Measurements from ENCODE around the gene PCK1. TPM values are rescaled to one million over a fixed set of nuclear protein-coding genes. Genes with fewer than 3 reads are reported as not detected.
"Not testable (repeated sequence)": the region's sequence is repeated elsewhere in the genome, so short reads cannot be mapped to it uniquely, and the experiment has no call there.

PCK1 gene
- total RNA-seq (2014; rRNA removed; shearing (Covaris generic)) = 0.32 TPM in 1 of 2 replicates, not detected in the other
- not detected in 2 replicates for polyA plus RNA-seq (2015; cell fraction: cytosol; rRNA removed)
- not detected in 2 replicates for polyA plus RNA-seq (2015; cell fraction: nucleus; rRNA removed)

GRCh38 chr20:57560554-57561355 lies at the start of gene PCK1:
TSS of gene PCK1 (plus strand) at chr20:57561110. CDS start at chr20:57561412, 302 bp downstream.
- in situ Hi-C loops (cut with HindIII; ENCODE audit: low pct_unique_long_range_greater_than_20kb, low sequenced_read_pairs) = no loop called here
- DNase-seq (ENCODE audit: low read depth, low spot score) = peak; percentile 34

GRCh38 chr20:57511709-57512108 lies 49.2 kb upstream of the PCK1 start:
- in situ Hi-C loops (cut with HindIII; ENCODE audit: low pct_unique_long_range_greater_than_20kb, low sequenced_read_pairs); DNase-seq (ENCODE audit: low read depth, low spot score): not testable (repeated sequence)

- DNase-seq (ENCODE audit: low read depth, low spot score) = no peak
- in situ Hi-C loops (cut with HindIII; ENCODE audit: low pct_unique_long_range_greater_than_20kb, low sequenced_read_pairs) = no loop called here
These were observed 48.5 kb upstream of the PCK1 start for GRCh38 chr20:57512432-57512831.

- in situ Hi-C loops (cut with HindIII; ENCODE audit: low pct_unique_long_range_greater_than_20kb, low sequenced_read_pairs) = no loop called here
- DNase-seq (ENCODE audit: low read depth, low spot score) = peak; percentile 93
These were observed 47.7 kb upstream of the PCK1 start for GRCh38 chr20:57513199-57513598.

- DNase-seq (ENCODE audit: low read depth, low spot score) = peak; percentile 86
- in situ Hi-C loops (cut with HindIII; ENCODE audit: low pct_unique_long_range_greater_than_20kb, low sequenced_read_pairs) = no loop called here
These were observed 46.6 kb upstream of the PCK1 start for GRCh38 chr20:57514273-57514751.

GRCh38 chr20:57517904-57518303 lies 43.0 kb upstream of the PCK1 start:
- no peak for DNase-seq (ENCODE audit: low read depth, low spot score)
- in situ Hi-C loops (cut with HindIII; ENCODE audit: low pct_unique_long_range_greater_than_20kb, low sequenced_read_pairs) = no loop called here

GRCh38 chr20:57522380-57523140 lies 38.4 kb upstream of the PCK1 start:
- DNase-seq (ENCODE audit: low read depth, low spot score) = no peak
- in situ Hi-C loops (cut with HindIII; ENCODE audit: low pct_unique_long_range_greater_than_20kb, low sequenced_read_pairs) = no loop called here

- in situ Hi-C loops (cut with HindIII; ENCODE audit: low pct_unique_long_range_greater_than_20kb, low sequenced_read_pairs) = no loop called here
- no peak for DNase-seq (ENCODE audit: low read depth, low spot score)
These were observed 37.1 kb upstream of the PCK1 start for GRCh38 chr20:57523782-57524181.

- DNase-seq (ENCODE audit: low read depth, low spot score) = no peak
- in situ Hi-C loops (cut with HindIII; ENCODE audit: low pct_unique_long_range_greater_than_20kb, low sequenced_read_pairs) = no loop called here
These were observed 36.3 kb upstream of the PCK1 start, which contains the start of gene CTCFL for GRCh38 chr20:57524511-57525176. TSS of gene CTCFL (minus strand) at chr20:57525140. CDS start at chr20:57524205, 935 bp downstream.

- in situ Hi-C loops (cut with HindIII; ENCODE audit: low pct_unique_long_range_greater_than_20kb, low sequenced_read_pairs) = no loop called here
These were observed 35.4 kb upstream of the PCK1 start for GRCh38 chr20:57525328-57526086.

GRCh38 chr20:57526087-57526884 lies 34.6 kb upstream of the PCK1 start:
- in situ Hi-C loops (cut with HindIII; ENCODE audit: low pct_unique_long_range_greater_than_20kb, low sequenced_read_pairs) = no loop called here

More at GRCh38 chr20:57525328-57526086, 35.4 kb upstream of the PCK1 start:
- no peak for DNase-seq (ENCODE audit: low read depth, low spot score)

GRCh38 chr20:57526885-57527460 lies 33.9 kb upstream of the PCK1 start:
- in situ Hi-C loops (cut with HindIII; ENCODE audit: low pct_unique_long_range_greater_than_20kb, low sequenced_read_pairs) = no loop called here
- no peak for DNase-seq (ENCODE audit: low read depth, low spot score)

More at GRCh38 chr20:57526087-57526884, 34.6 kb upstream of the PCK1 start:
- DNase-seq (ENCODE audit: low read depth, low spot score) = peak; percentile 65

GRCh38 chr20:57527728-57528127 lies 33.2 kb upstream of the PCK1 start:
- no peak for DNase-seq (ENCODE audit: low read depth, low spot score)

GRCh38 chr20:57528148-57528547 lies 32.8 kb upstream of the PCK1 start:
- no peak for DNase-seq (ENCODE audit: low read depth, low spot score)
- in situ Hi-C loops (cut with HindIII; ENCODE audit: low pct_unique_long_range_greater_than_20kb, low sequenced_read_pairs) = no loop called here

More at GRCh38 chr20:57527728-57528127, 33.2 kb upstream of the PCK1 start:
- in situ Hi-C loops (cut with HindIII; ENCODE audit: low pct_unique_long_range_greater_than_20kb, low sequenced_read_pairs) = no loop called here

- no peak for DNase-seq (ENCODE audit: low read depth, low spot score)
- in situ Hi-C loops (cut with HindIII; ENCODE audit: low pct_unique_long_range_greater_than_20kb, low sequenced_read_pairs) = no loop called here
These were observed 31.7 kb upstream of the PCK1 start for GRCh38 chr20:57529160-57529585.

- in situ Hi-C loops (cut with HindIII; ENCODE audit: low pct_unique_long_range_greater_than_20kb, low sequenced_read_pairs) = no loop called here
- DNase-seq (ENCODE audit: low read depth, low spot score) = no peak
These were observed 31.1 kb upstream of the PCK1 start for GRCh38 chr20:57529810-57530209.

All from SK-MEL-5 (cell line).